ENCODE measurements around the gene GID4. TPM values are rescaled to one million over a fixed set of nuclear protein-coding genes. Genes with fewer than 3 reads are reported as not detected.
A peak's percentile ranks its signal among the peaks of the same experiment; 100 is the strongest.
"Not testable (repeated sequence)": the region's sequence is repeated elsewhere in the genome, so short reads cannot be mapped to it uniquely, and the experiment has no call there.

GID4 gene
- total RNA-seq = 10 to 100 TPM; 12.6 to 21.4 TPM
- long read RNA-seq, donor 1, partial matches to known transcripts = 0 of 5 reads
- long read RNA-seq, donor 1, other reads (novel, unspliced or antisense) = 5 of 5 reads
- long read RNA-seq, donor 2, partial matches to known transcripts = 0 of 10 reads
- long read RNA-seq, donor 2, other reads (novel, unspliced or antisense) = 10 of 10 reads

DNA sequence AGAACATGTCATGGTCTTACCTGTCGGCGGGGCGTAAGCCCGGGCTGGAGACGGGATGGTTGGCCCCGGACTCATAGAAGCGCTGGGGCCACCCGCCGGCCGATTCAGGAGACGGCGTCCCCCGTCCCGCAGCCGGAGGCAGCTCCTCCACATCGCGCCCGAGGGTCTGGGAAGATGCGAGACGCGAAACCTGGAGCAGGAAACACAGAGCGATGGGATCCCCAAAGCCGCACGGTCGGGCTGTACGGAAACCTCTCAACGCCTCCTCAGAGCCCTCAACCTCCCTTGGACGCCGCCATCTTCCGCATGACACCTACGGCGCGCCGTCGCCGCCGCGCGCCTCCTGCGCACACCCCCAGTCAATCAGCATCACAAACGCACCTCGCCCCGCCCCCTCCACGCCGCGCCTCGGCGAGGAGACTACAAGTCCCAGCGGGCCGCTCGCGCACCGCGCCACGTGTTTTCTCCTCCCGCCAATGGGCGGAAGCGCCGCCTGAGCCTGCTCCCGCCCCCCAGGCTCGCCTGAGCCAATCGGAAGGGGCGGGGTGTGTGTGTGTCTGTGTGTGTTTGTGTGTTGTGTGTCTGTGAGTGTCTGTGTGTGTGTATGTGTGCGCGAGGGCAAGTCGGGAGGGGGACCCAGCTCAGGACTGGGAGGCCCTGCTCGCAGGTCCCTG is at the start of gene GID4, which contains the start of gene ATPAF2:
Gene GID4, plus strand, starts transcription at position 548 of the 674 bp plus-strand sequence. Its CDS starts 57 bp downstream, at position 605.
Gene ATPAF2, minus strand, starts transcription at position 308 of the 674 bp plus-strand sequence. Its CDS starts 155 bp downstream, at position 153.
- DNase-seq (ENCODE audit: low spot score) = peak; percentile 100
- intact Hi-C loops (cut with DNase I) = loop anchor here (5.0 to 10.0 kb wide), 4 partner anchors 144 to 362 kb away; partner anchors contain the start of gene RAI1 (in 1 of the 2)

GRCh38 chr17:17989618-17990017 is 49.6 kb upstream of the GID4 start:
- intact Hi-C loops (cut with DNase I) = no loop called here
- peak; percentile 45 for DNase-seq (ENCODE audit: low spot score)

DNA sequence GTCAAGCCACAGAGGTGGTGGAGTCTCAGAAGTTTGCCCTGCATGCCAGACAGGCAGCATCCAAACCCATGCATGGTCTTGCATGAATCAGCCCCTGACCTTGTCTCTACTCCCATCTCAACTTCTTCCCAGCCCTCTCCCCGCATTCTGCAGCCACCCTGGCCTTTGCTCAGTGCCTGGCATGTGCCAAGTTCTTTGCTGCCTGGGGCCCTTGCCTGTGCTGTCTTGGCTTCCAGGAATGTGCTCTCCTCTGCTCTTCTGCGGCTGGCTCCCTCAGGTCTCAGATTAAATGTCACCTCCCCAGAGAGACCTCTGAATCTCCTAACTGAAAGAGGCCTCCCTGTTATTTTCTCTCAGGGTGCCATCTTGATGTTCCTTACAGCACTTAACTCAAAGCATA is 48.9 kb upstream of the GID4 start:
- intact Hi-C loops (cut with DNase I) = no loop called here

DNA sequence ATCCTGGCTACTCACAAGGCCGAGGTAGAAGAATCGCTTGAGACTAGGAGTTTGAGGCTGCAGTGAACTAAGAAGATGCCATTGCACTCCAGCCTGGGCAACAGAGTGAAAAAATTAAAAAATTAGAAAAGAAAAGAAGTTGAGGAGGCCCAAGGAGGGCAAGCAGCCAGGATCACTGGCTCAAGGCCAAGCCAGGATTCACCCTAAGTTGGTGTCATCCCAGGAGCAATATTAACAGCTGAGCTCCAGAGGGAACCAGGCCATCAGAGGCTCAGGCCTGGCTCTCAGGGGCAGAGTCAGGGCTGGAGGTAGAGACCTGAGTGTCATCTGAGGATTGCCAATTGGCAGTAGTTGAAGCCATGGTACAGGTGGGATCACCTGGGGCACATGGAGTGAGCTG is 45.8 kb upstream of the GID4 start:
- intact Hi-C loops (cut with DNase I) = no loop called here
- DNase-seq (ENCODE audit: low spot score) = peak; percentile 29

More for the DNA sequence above, 48.9 kb upstream of the GID4 start:
- DNase-seq (ENCODE audit: low spot score) = no peak

DNA sequence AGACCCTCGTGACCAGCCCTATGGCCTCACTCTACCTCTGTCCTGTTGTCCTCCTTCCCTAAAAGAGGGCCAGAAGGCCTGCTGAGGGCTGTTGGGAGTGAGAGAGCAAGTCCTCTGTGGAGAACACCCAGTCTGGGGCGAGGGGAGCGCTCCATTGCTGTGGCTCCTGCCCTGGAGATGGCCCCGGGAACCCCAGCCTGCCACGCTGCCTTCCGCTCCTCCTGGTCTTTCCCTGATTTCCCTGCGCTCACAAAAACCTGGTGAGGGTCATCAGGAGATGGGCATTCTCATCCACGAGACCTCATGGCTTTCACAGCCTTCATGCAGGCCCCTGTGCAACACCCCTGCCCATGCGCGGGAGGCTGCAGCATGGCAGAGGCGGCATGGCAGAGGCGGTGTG is 45.4 kb upstream of the GID4 start:
- intact Hi-C loops (cut with DNase I) = no loop called here
- DNase-seq (ENCODE audit: low spot score) = no peak

DNA sequence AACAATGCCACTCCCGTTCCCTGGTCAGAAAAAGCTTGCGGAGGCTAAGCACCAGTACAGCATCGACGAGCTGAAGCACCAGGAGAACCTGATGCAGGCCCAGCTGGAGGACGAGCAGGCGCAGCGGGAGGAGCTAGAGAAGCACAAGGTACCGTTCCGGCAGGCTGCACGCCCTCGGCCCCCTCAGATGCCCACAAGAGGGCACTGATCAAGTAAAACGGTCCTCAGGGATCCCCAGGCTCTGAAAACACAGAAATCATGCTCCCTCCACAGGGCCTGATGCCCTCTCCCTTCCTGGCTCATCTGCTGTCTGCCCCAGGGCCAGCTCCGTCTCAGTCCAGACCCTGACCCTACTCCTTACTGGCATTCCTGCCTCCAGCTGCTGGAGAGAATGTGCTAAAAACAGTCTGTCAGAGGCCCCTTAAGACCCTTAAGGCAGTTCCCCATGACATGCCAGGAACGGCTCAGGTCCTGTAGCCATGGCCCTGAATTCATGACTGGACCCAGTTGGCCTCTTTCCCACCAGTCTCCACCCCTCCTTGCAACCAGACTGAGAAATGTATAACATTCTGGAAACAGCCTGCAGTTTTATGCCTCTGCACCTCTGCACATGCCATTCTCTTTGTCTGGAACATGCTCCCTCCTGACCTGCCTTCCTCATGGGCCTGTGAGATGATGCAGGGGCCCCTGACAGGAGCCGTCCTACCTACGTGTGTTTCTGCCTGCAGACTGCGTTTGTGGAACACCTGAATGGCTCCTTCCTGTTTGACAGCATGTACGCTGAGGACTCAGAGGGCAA is 44.7 kb upstream of the GID4 start:
- intact Hi-C loops (cut with DNase I) = no loop called here
- DNase-seq (ENCODE audit: low spot score) = peak; percentile 69

- DNase-seq (ENCODE audit: low spot score); intact Hi-C loops (cut with DNase I): not testable (repeated sequence)
Observed at GRCh38 chr17:17995887-17996286, 43.3 kb upstream of the GID4 start.

GRCh38 chr17:17998934-17999333 is 40.3 kb upstream of the GID4 start:
- DNase-seq (ENCODE audit: low spot score) = no peak
- intact Hi-C loops (cut with DNase I) = no loop called here

GRCh38 chr17:17999364-18000029 is 39.7 kb upstream of the GID4 start:
- intact Hi-C loops (cut with DNase I) = no loop called here
- DNase-seq (ENCODE audit: low spot score) = no peak

DNA sequence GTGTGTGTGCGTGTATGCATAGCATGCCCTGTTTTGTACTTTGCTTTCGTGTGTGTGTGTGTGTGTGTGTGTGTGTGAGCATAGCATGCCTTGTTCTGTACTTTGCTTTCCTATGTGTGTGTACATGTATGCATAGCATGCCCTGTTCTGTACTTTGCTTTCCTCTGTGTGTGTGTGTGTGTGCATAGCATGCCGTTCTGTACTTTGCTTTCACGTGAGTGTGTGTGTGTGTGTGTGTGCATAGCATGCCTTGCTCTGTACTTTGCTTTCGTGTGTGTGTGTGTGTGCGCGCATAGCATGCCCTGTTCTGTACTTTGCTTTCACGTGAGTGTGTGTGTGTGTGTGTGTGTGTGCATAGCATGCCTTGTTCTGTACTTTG is 39.2 kb upstream of the GID4 start:
- DNase-seq (ENCODE audit: low spot score) = no peak
- intact Hi-C loops (cut with DNase I) = no loop called here

DNA sequence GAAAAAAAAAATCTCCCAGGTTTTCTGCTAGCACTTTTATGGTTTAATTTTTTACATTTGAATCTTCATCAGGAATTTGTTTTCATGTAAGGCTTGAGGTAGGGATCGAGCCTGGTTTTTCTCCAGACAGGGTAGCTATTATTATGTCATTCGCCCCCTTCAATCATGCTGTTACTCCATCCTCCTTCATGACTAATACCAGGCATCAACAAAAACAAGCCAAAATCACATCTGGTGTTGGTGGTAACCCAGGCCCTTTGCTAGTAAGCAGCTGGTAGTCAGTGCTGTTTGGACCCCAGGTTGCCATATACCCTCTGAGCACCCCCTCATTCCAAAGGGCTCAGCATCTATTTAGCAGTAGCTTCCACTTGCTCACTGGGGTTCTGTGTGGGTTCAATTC is 37.0 kb upstream of the GID4 start:
- intact Hi-C loops (cut with DNase I) = no loop called here

DNA sequence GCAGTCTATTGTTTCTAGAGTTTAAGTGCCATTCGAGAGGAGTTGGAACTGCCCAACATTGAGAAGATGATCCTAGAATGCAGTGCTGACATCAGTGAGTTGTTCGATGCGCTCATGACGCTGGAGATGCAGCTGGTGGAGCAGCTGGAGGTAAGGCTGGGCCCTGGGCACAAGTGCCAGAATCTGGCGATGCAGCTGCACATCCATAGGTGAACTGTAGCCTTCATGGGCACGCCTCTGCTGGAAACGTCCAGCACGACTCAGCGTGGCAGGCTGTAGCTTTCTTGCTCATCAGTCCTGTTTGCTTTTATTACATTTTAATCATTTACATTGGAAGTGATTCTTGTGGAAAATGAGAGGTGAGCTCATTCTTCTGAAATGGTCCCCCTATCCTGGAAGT is 34.9 kb upstream of the GID4 start:
- no peak for DNase-seq (ENCODE audit: low spot score)
- intact Hi-C loops (cut with DNase I) = no loop called here

More for the DNA sequence above, 37.0 kb upstream of the GID4 start:
- DNase-seq (ENCODE audit: low spot score) = no peak

DNA sequence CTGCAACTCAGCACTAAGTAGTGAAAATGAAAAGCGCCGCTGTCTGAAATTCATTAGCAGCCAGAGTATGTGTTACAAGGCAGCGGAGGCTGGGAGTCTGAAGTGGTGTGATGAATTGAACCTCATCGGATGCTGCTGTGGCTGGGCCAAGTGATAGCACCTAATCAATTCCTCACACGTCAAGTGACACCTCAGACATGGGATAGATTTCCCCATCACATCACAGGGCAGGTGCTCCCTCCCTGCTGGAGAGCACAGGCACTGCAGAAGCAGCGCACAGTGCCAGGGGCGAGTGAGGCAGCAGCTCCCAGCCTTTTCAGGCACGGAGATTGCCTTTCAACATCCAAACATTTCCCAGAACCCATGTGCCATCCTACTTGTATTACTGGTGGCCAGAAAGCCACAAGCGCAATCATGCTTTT is 34.3 kb upstream of the GID4 start:
- DNase-seq (ENCODE audit: low spot score) = no peak
- intact Hi-C loops (cut with DNase I) = no loop called here

GRCh38 chr17:18005496-18005895 is 33.7 kb upstream of the GID4 start:
- DNase-seq (ENCODE audit: low spot score) = no peak
- intact Hi-C loops (cut with DNase I) = no loop called here

- no peak for DNase-seq (ENCODE audit: low spot score)
- intact Hi-C loops (cut with DNase I) = no loop called here
Observed at GRCh38 chr17:18006495-18007239, 32.5 kb upstream of the GID4 start.

DNA sequence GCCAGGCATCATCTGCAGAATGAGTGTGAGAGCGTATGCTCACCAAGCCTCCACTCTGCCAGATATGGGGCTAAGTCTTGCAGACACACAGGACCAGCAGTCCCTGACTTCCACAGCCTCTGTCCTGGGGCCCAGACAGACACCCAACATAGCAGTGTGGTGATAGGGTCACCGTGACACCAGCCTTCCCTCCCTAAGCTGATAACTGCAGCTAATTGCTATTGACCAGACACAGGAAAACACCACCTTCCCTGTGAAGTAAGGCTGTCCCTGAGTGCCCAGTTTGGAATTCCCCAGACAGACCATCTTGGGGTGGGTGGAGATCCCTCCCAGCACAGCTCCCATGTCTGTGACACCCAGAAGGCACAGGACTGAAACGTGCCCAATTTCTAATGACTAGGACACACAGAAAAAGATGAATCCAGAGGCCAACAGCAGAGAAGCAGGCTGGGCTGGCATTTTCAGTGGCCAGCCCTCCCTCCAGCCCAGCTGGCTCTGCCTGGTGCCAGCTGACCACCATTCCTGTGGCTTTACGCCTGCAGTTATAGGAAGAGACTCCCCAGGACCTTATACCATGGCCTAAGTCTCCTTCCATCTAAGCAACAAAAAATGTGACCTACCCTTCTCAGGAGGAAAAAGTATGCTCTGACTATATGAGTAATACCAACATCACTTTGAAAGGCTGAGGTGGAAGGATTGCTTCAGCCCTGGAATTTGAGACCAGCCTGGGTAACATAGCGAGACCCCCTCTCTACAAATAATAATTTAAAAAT is 30.5 kb upstream of the GID4 start:
- no peak for DNase-seq (ENCODE audit: low spot score)
- intact Hi-C loops (cut with DNase I) = no loop called here

DNA sequence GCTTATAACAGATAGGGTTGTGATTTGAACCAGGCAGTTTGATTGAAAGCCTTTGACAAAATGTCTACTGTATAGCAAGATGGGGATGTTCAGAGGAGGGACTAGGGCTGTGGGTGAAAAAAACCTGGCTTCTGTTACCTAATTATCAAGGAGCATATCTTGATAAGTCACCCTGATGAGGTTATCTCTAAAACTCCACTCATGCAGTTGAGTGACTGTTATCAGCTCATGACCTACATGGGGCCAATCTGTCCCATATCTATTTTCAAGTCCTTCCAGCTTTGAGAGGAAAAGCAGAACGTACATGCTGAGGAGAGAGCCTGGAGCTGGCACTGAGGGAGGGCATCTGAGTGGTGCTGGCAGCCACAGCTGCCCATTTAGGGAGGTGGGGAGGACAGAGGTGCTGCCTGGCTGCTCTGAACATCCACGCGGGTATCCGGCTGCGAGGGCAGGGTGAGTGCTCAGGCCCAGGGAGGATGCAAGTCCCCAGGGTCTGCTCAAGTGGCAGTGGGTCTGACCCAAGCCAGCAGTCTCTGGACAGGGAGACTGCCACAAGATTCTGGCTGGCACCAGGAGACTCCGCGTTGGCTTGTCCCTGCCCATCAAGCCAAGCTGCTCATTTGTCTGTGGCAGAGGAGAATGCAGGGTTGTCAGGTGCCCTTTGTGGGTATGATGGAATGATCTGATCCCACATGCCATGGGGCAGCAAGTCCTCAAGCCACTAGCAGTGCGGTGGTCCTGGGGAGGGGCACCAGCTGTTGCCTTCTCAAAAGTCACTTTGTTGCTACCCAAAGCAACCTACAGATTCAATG is 29.4 kb upstream of the GID4 start:
- DNase-seq (ENCODE audit: low spot score) = no peak

More for the DNA sequence above, 29.4 kb upstream of the GID4 start:
- intact Hi-C loops (cut with DNase I) = no loop called here

All from posterior vena cava (tissue), 2 donors.